HepG2 (cell line): Measurements from ENCODE around the gene ADM. TPM values are rescaled to one million over a fixed set of nuclear protein-coding genes. Genes with fewer than 3 reads are reported as not detected.

Source experiments
- HNF1A ChIP-seq, 2 experiments: sonication (generic) in 1 of 2; formaldehyde crosslinking in 1 of 2; IDR thresholded peaks; 2 replicates each; pipeline versions ENCODE4 v1.4.0 to v1.6.1; 2016 to 2020; ENCODE audit warnings: borderline replicate concordance in 1 of 2, low read depth in 1 of 2, mild to moderate bottlenecking in 1 of 2, missing genetic modification reagents in 1 of 2
- MED13 ChIP-seq: sonication (generic); formaldehyde crosslinking; IDR thresholded peaks from 2 replicates; pipeline ENCODE4 v1.5.0; 2020; ENCODE audit warnings: missing genetic modification reagents
- MLXIP ChIP-seq: sonication (generic); formaldehyde crosslinking; IDR thresholded peaks from 2 replicates; pipeline ENCODE4 v1.9.0; 2021; ENCODE audit warnings: missing genetic modification reagents, borderline replicate concordance
- NFAT5 ChIP-seq: sonication (generic); formaldehyde crosslinking; IDR thresholded peaks from 2 replicates; pipeline ENCODE4 v1.4.0; 2020; ENCODE audit warnings: missing genetic modification reagents
- PAF1 ChIP-seq: IDR thresholded peaks from 2 replicates; pipeline ENCODE4 v1.6.1; 2016; ENCODE audit warnings: missing genetic modification reagents, missing compliant biosample characterization
- POLR2AphosphoS2 ChIP-seq: IDR thresholded peaks from 2 replicates; pipeline ENCODE4 v1.6.1; 2011; ENCODE audit warnings: low read depth, low read length, improper control_type of control experiment
- PRMT3 ChIP-seq: sonication (generic); formaldehyde crosslinking; IDR thresholded peaks from 2 replicates; pipeline ENCODE4 v1.8.1; 2022; ENCODE audit warnings: low read depth, mild to moderate bottlenecking, moderate library complexity, missing genetic modification reagents, borderline replicate concordance
- RAD21 ChIP-seq: fragments of 450-650 bp; formaldehyde crosslinking; IDR thresholded peaks from 2 replicates; pipeline ENCODE4 v1.5.0; 2020; ENCODE audit warnings: mild to moderate bottlenecking
- RFX1 ChIP-seq: fragments of 450-650 bp; IDR thresholded peaks from 2 replicates; pipeline ENCODE4 v1.6.1; 2017
- SIX1 ChIP-seq: sonication (generic); formaldehyde crosslinking; IDR thresholded peaks from 2 replicates; pipeline ENCODE4 v1.4.0; 2020; ENCODE audit warnings: missing genetic modification reagents, borderline replicate concordance
- TBL1XR1 ChIP-seq: fragments of 150-350 bp; IDR thresholded peaks from 2 replicates; pipeline ENCODE4 v1.6.1; 2014; ENCODE audit warnings: borderline replicate concordance, low read length; ENCODE audit not compliant: partially characterized antibody
- TFAP4 ChIP-seq: sonication (generic); IDR thresholded peaks from 2 replicates; pipeline ENCODE4 v1.6.1; 2016; ENCODE audit warnings: low read depth, borderline replicate concordance
- XBP1 ChIP-seq: sonication (generic); formaldehyde crosslinking; IDR thresholded peaks from 2 replicates; pipeline ENCODE4 v1.5.0; 2020; ENCODE audit warnings: missing genetic modification reagents
- ZNF24 ChIP-seq: fragments of 450-650 bp; IDR thresholded peaks from 2 replicates; pipeline ENCODE4 v1.6.1; 2017; ENCODE audit warnings: antibody characterized with exemption, mild to moderate bottlenecking
- ZNF274 ChIP-seq: sonication (generic); formaldehyde crosslinking; IDR thresholded peaks from 2 replicates; pipeline ENCODE4 v1.5.1; 2020; ENCODE audit warnings: mild to moderate bottlenecking, missing genetic modification reagents
- polyA plus RNA-seq, 8 experiments: library from polyadenylated mRNA; depleted of rRNA in 3 of 8; stranded (reverse) in 7 of 8; unstranded in 1 of 8; fragments of >200 nt; fragmentation: Illumina TruSeq in 4 of 8; extraction: Trizol in 4 of 8; gene quantifications; 2 replicates each; pipeline versions ENCODE4 v1.2.1 to v1.2.3, GENCODE V29; 2011 to 2016; ENCODE audit warnings: low read depth in 4 of 8, missing spikeins in 1 of 8, mixed read lengths in 1 of 8; ENCODE audit not compliant: insufficient read depth in 1 of 8
- total RNA-seq, 5 experiments: library from RNA; depleted of rRNA; stranded (reverse); fragments of >200 nt; fragmentation: Illumina TruSeq; extraction: Trizol; gene quantifications; 2 replicates each; pipeline ENCODE4 v1.2.3, GENCODE V29; 2016; ENCODE audit warnings: low read depth in 1 of 5

The ADM gene
- total and polyA plus RNA-seq, 2 of the 13 experiments (the other 11 are each of a cell fraction or from before 2014, with no cell fraction given) = 10.7 to 26.1 TPM

- TF ChIP-seq PRMT3 (CRISPR knock-in tag) (no peak), PAF1 (CRISPR knock-in tag) (no peak), RFX1 (no peak), SIX1 (no peak), ZNF274 (no peak), ZNF24 (no peak), TBL1XR1 (no peak), TFAP4 (peak; percentile 98), XBP1 (CRISPR knock-in tag) (no peak), NFAT5 (CRISPR knock-in tag) (no peak), MED13 (CRISPR knock-in tag) (no peak), RAD21 (CRISPR knock-in tag) (no peak), HNF1A (IDR thresholded peaks at IDR 0.05; ENCODE audit: low read depth) (no peak), HNF1A (CRISPR knock-in tag; IDR thresholded peaks at IDR 0.05; ENCODE audit: borderline replicate concordance) (no peak; the same call in 1 of the 2 replicates), MLXIP (no peak), POLR2AphosphoS2 (no peak)
Measured at GRCh38 chr11:10351765-10352641, 47.1 kb downstream of the ADM start (continued).
